ENCODE measurements around the gene TEPSIN.

The TEPSIN gene

DNA sequence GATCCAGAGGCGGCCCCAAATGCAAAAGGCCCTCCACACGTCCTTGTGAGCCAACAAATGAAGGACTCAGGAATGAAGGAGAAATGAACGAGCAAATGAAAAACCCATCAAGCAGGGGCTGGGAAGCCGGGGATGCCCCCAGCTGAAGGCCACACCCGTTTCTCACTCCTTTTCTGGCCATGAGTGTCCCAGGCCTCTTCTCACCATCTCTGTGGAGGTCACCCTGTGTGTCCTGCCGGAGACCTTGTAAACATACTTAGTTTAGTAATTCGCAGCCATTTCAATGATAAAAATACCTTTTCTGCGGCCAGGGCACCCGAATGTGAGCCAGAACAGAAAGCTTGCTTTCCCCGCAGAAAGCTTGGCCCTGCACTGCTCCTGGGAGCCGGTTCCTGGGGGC is 51.7 kb downstream of the TEPSIN start:
- no peak for DNase-seq (ENCODE audit: low read depth in 1 of 2, low spot score in 1 of 2)
- Histone ChIP-seq H3K27ac (replicated peaks) (no peak overlapping the region), H3K27me3 (ENCODE audit: insufficient read depth, poor library complexity, severe bottlenecking) (peaks cover 9% of the 10 kb centered on the region), H3K4me3 (replicated peaks; ENCODE audit: insufficient read depth, low read length) (no peak overlapping the region)
- TF ChIP-seq, protein P1, sequence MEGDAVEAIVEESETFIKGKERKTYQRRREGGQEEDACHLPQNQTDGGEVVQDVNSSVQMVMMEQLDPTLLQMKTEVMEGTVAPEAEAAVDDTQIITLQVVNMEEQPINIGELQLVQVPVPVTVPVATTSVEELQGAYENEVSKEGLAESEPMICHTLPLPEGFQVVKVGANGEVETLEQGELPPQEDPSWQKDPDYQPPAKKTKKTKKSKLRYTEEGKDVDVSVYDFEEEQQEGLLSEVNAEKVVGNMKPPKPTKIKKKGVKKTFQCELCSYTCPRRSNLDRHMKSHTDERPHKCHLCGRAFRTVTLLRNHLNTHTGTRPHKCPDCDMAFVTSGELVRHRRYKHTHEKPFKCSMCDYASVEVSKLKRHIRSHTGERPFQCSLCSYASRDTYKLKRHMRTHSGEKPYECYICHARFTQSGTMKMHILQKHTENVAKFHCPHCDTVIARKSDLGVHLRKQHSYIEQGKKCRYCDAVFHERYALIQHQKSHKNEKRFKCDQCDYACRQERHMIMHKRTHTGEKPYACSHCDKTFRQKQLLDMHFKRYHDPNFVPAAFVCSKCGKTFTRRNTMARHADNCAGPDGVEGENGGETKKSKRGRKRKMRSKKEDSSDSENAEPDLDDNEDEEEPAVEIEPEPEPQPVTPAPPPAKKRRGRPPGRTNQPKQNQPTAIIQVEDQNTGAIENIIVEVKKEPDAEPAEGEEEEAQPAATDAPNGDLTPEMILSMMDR (IDR thresholded peaks at IDR 0.05; ENCODE audit: insufficient read depth, low read length) = no peak

DNA sequence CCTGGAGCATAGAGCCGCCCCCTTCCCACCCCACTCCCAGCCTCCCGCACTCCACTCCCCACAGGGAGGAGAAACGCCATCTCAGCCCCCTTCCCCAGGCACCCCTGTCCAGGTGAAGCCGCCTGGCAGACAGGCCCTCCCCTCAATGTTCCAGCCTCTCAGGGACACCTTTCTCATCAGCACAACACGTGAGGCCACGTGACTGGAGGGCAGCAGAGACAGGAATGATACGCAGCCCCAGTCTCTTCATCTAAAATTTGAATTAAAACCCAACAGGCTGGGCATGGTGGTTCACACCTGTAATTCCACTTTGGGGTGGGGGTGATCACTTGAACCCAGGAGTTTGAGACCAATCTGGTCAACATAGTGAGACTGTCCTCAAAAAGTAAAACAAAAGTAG is 52.7 kb downstream of the TEPSIN start:
- Histone ChIP-seq H3K27ac (replicated peaks) (no peak overlapping the region), H3K27me3 (ENCODE audit: insufficient read depth, poor library complexity, severe bottlenecking) (peaks cover 9% of the 10 kb centered on the region), H3K4me3 (replicated peaks; ENCODE audit: insufficient read depth, low read length) (no peak overlapping the region)
- no peak for TF ChIP-seq POLR2AphosphoS5 (IDR thresholded peaks at IDR 0.05; ENCODE audit: low read depth)
- TF ChIP-seq GABPA (IDR thresholded peaks at IDR 0.05; ENCODE audit: low read depth) = no peak
- TF ChIP-seq SPI1 (IDR thresholded peaks at IDR 0.05; ENCODE audit: borderline replicate concordance, low read depth) = no peak
- TF ChIP-seq, protein P1 (IDR thresholded peaks at IDR 0.05; ENCODE audit: insufficient read depth, low read length) = no peak
- TF ChIP-seq, protein P2, sequence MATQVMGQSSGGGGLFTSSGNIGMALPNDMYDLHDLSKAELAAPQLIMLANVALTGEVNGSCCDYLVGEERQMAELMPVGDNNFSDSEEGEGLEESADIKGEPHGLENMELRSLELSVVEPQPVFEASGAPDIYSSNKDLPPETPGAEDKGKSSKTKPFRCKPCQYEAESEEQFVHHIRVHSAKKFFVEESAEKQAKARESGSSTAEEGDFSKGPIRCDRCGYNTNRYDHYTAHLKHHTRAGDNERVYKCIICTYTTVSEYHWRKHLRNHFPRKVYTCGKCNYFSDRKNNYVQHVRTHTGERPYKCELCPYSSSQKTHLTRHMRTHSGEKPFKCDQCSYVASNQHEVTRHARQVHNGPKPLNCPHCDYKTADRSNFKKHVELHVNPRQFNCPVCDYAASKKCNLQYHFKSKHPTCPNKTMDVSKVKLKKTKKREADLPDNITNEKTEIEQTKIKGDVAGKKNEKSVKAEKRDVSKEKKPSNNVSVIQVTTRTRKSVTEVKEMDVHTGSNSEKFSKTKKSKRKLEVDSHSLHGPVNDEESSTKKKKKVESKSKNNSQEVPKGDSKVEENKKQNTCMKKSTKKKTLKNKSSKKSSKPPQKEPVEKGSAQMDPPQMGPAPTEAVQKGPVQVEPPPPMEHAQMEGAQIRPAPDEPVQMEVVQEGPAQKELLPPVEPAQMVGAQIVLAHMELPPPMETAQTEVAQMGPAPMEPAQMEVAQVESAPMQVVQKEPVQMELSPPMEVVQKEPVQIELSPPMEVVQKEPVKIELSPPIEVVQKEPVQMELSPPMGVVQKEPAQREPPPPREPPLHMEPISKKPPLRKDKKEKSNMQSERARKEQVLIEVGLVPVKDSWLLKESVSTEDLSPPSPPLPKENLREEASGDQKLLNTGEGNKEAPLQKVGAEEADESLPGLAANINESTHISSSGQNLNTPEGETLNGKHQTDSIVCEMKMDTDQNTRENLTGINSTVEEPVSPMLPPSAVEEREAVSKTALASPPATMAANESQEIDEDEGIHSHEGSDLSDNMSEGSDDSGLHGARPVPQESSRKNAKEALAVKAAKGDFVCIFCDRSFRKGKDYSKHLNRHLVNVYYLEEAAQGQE (IDR thresholded peaks at IDR 0.05; ENCODE audit: insufficient replicate concordance, low read depth) = no peak
- no peak for DNase-seq (ENCODE audit: low read depth in 1 of 2, low spot score in 1 of 2)

DNA sequence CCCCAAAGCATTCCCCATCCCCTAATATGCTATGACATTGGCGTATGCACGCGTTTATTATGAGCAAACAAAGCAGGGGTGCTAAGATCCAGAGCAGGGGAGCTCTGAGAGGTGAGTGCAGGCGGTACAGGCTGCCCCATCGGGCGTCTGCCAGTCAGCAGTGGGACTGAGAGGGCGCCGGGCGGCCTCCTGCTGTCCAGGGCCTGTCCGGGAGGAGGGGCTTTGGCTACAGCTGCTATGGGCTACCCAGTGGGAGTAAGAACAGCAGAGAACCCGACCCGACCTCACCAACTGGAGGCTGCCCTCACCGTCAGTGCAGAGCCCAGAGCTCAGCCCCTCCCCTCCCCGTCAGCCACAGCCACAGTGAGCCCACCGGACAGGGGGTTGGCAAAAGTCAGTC is 54.3 kb downstream of the TEPSIN start:
- Histone ChIP-seq H3K27me3 (ENCODE audit: insufficient read depth, poor library complexity, severe bottlenecking) (peaks cover 9% of the 10 kb centered on the region), H3K4me3 (replicated peaks; ENCODE audit: insufficient read depth, low read length) (no peak overlapping the region), H3K27ac (replicated peaks) (no peak overlapping the region)
- DNase-seq (ENCODE audit: low read depth in 1 of 2, low spot score in 1 of 2) = no peak
- no peak for TF ChIP-seq GABPA (IDR thresholded peaks at IDR 0.05; ENCODE audit: low read depth)
- TF ChIP-seq, protein P2 (IDR thresholded peaks at IDR 0.05; ENCODE audit: insufficient replicate concordance, low read depth) = no peak

DNA sequence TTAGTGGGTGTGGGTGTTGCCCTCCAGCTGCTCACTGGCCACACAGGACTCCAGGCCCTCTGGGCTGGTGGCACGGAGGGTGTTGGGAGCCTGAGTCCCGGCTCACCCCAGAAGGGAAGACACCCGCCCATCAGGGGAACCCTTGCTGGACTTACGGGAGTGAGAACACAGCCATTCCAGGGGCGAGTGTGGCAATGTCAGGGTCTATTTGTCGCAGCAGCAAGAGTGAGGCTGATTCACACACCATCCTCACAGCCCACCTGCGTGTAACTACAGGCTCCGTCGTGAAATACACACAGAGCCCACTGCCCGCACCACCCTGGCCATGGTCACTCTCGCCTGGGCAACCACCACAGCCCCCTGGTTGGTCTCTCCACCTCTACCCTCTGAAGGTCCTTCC is 55.0 kb downstream of the TEPSIN start:
- Histone ChIP-seq H3K27ac (replicated peaks) (no peak overlapping the region), H3K27me3 (ENCODE audit: insufficient read depth, poor library complexity, severe bottlenecking) (peaks cover 9% of the 10 kb centered on the region), H3K4me3 (replicated peaks; ENCODE audit: insufficient read depth, low read length) (no peak overlapping the region)
- TF ChIP-seq GABPA (IDR thresholded peaks at IDR 0.05; ENCODE audit: low read depth) = no peak
- TF ChIP-seq, protein P2 (IDR thresholded peaks at IDR 0.05; ENCODE audit: insufficient replicate concordance, low read depth) = no peak
- no peak for DNase-seq (ENCODE audit: low read depth in 1 of 2, low spot score in 1 of 2)
